Neuronal stem cell (in vitro differentiated cells): ENCODE data around the gene RPS6KA2.

Experiments used
- DNase-seq: peaks from one replicate; pipeline ENCODE4 v3.0.0-alpha.2; 2013; ENCODE audit warnings: low spot score
- H2AFZ ChIP-seq: one replicate; pipeline ENCODE4 v1.6.1; 2013; ENCODE audit warnings: mild to moderate bottlenecking, low read length, inconsistent platforms
- H2AK5ac ChIP-seq: 2 replicates; pipeline ENCODE4 v1.6.1; 2013; ENCODE audit warnings: low read depth, mild to moderate bottlenecking, inconsistent platforms, low read length, moderate library complexity, mixed read lengths
- H2BK120ac ChIP-seq: 2 replicates; pipeline ENCODE4 v1.6.1; 2013; ENCODE audit warnings: low read depth, mild to moderate bottlenecking, inconsistent platforms, low read length, moderate library complexity, mixed read lengths
- H2BK12ac ChIP-seq: one replicate; pipeline ENCODE4 v1.6.1; 2013; ENCODE audit warnings: low read length, inconsistent platforms
- H2BK15ac ChIP-seq: 2 replicates; pipeline ENCODE4 v1.6.1; 2013; ENCODE audit warnings: mild to moderate bottlenecking, low read length, inconsistent platforms, mixed read lengths
- H2BK5ac ChIP-seq: one replicate; pipeline ENCODE4 v1.6.1; 2013; ENCODE audit warnings: inconsistent platforms, mild to moderate bottlenecking, low read length, moderate library complexity
- H3K14ac ChIP-seq: one replicate; pipeline ENCODE4 v1.6.1; 2013; ENCODE audit warnings: low read length, inconsistent platforms
- H3K18ac ChIP-seq: 2 replicates; pipeline ENCODE4 v1.6.1; 2013; ENCODE audit warnings: low read length, inconsistent platforms
- H3K23ac ChIP-seq: 2 replicates; pipeline ENCODE4 v1.6.1; 2013; ENCODE audit warnings: low read depth, mild to moderate bottlenecking, mixed read lengths, low read length, inconsistent platforms; ENCODE audit not compliant: poor library complexity
- H3K27ac ChIP-seq: replicated peaks from 3 replicates; pipeline ENCODE4 v1.5.1; 2013; ENCODE audit warnings: low read length, inconsistent platforms
- H3K27me3 ChIP-seq, 3 experiments: 2 replicates each; pipeline ENCODE4 v1.6.1; 2013; ENCODE audit warnings: low read length in 3 of 3, mild to moderate bottlenecking in 2 of 3, inconsistent platforms in 1 of 3, low read depth in 1 of 3, mixed read lengths in 1 of 3, moderate library complexity in 1 of 3; ENCODE audit not compliant: control insufficient read depth in 3 of 3, insufficient read depth in 3 of 3
- H3K36me3 ChIP-seq, 2 donors: replicated peaks in 1 of 2; 2 replicates each; pipeline ENCODE4 v1.6.1; 2013; ENCODE audit warnings: low read length in 2 of 2; ENCODE audit not compliant: control insufficient read depth in 2 of 2, insufficient read depth in 2 of 2
- H3K4ac ChIP-seq: 2 replicates; pipeline ENCODE4 v1.6.1; 2013; ENCODE audit warnings: inconsistent platforms, mild to moderate bottlenecking, low read length, moderate library complexity
- H3K4me1 ChIP-seq, 2 donors: 1 replicate in 1 of 2; 2 replicates in 1 of 2; pipeline ENCODE4 v1.6.1; 2013; ENCODE audit warnings: low read length in 2 of 2, low read depth in 1 of 2; ENCODE audit not compliant: control insufficient read depth in 2 of 2, insufficient read depth in 1 of 2
- H3K4me2 ChIP-seq: one replicate; pipeline ENCODE4 v1.6.1; 2013; ENCODE audit warnings: mild to moderate bottlenecking, low read length, inconsistent platforms; ENCODE audit not compliant: insufficient read depth, poor library complexity, severe bottlenecking
- H3K4me3 ChIP-seq, 2 donors: 2 replicates each; pipeline ENCODE4 v1.5.1; 2013; ENCODE audit warnings: low read length in 2 of 2, mild to moderate bottlenecking in 2 of 2, inconsistent platforms in 1 of 2, moderate library complexity in 1 of 2
- H3K79me1 ChIP-seq: one replicate; pipeline ENCODE4 v1.6.1; 2013; ENCODE audit warnings: low read depth, mild to moderate bottlenecking, inconsistent platforms, low read length, moderate library complexity
- H3K9ac ChIP-seq: one replicate; pipeline ENCODE4 v1.6.1; 2013; ENCODE audit warnings: mild to moderate bottlenecking, low read depth, low read length, inconsistent platforms; ENCODE audit not compliant: poor library complexity
- H3K9me3 ChIP-seq, 2 donors: replicated peaks in 1 of 2; 2 replicates each; pipeline versions ENCODE3 to v1.6.1; 2013; ENCODE audit warnings: low read length in 2 of 2, mild to moderate bottlenecking in 2 of 2, inconsistent platforms in 1 of 2, low read depth in 1 of 2, mixed read lengths in 1 of 2, moderate library complexity in 1 of 2; ENCODE audit not compliant: control insufficient read depth in 2 of 2, insufficient read depth in 1 of 2
- H4K8ac ChIP-seq: one replicate; pipeline ENCODE4 v1.6.1; 2013; ENCODE audit warnings: low read depth, mild to moderate bottlenecking, inconsistent platforms, low read length, moderate library complexity
- H4K91ac ChIP-seq: one replicate; pipeline ENCODE4 v1.6.1; 2013; ENCODE audit warnings: low read length, low read depth, mild to moderate bottlenecking, inconsistent platforms; ENCODE audit not compliant: poor library complexity
- WGBS, 2 donors: extraction: QIAGEN DNeasy Blood & Tissue Kit; methylation state at CpG; one replicate each; pipeline ENCODE4 v1.1.7; 2013; ENCODE audit warnings: missing lambda C conversion rate in 2 of 2, mixed read lengths in 1 of 2; ENCODE audit not compliant: insufficient read length in 2 of 2, insufficient replicate concordance in 1 of 2; ENCODE audit errors: extremely low coverage in 2 of 2; 5-methylcytosine and 5-hydroxymethylcytosine counted together

RPS6KA2 gene

DNA sequence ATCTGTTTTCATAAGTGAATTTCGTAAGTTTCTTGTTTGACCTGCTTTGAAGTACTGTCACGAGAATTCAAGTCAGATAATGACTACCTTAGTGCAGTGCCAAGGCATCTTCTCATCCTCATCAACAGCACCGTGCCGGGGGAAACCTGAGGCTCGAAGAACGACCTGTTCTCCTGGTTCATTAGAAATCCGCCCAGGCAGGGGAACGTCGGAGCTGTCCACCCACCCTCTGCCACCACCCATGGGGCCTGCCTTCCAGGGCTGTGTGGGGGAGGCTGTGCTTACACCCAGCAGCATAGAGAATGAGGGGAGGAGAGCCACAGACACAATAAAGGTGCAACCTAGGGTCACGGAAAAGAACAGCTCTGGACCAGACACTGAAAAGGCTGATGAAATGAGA lies 142.2 kb downstream of the RPS6KA2 start:
- WGBS, 2 donors: no CpG with 5 or more reads among the region's 10 CpGs
- Histone ChIP-seq H3K36me3 (peaks cover 5 to 69% of the 10 kb centered on the region in 2 donors), H3K4me2 (no peak overlapping the region), H3K18ac (peak overlapping the region; percentile 32), H3K27me3 (no peaks in the 10 kb centered on the region), H3K4ac (no peak overlapping the region), H3K4me1 (peaks cover 17 to 18% of the 10 kb centered on the region in 2 donors), H3K79me1 (no peaks in the 10 kb centered on the region), H3K9ac (no peak overlapping the region), H3K9me3 (peaks cover 3 to 4% of the 10 kb centered on the region in 2 donors), H2BK120ac (no peak overlapping the region), H2BK5ac (no peak overlapping the region), H3K4me3 (no peak overlapping the region), H4K91ac (no peak overlapping the region), H3K23ac (no peak overlapping the region), H2BK15ac (no peak overlapping the region), H3K14ac (no peak overlapping the region), H3K27ac (no peak overlapping the region), H2AFZ (no peak overlapping the region), H2BK12ac (no peak overlapping the region), H4K8ac (no peak overlapping the region), H2AK5ac (no peak overlapping the region)
- DNase-seq: no peak

DNA sequence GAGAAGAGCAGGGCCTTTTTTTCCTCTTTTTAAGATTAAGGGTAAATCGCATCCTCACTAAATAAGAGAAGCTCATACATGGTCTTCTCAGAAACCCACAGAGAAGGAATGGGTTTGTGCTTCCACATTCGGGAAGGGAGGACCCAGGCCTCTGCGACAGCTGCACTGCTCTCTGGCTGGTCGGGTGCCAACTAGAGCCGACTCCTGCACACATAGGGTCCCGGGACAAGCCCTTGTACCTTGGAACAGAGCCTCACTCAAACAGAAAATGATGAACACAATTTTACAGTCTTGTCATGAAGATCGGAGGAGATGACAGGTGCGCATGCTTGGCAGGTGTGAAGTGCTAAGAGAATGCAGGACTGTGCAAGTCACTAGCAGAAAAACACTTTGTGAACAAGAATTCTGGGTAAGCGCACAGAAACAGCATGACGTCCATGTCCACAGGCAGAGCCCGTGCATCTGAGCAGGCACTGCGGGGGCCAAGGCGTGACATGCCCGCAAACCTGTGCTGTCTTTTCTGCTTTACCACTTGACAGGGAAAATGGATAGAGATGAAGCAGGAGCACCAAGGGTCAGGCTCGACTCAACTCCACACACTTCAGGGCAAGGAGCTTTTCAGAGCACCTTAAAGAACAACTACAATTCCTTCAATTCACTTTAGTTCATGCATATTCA lies 143.3 kb downstream of the RPS6KA2 start:
- H3K9ac ChIP-seq: no peak overlapping the region
- peaks cover 6 to 66% of the 10 kb centered on the region in 2 donors for H3K36me3 ChIP-seq
- no peak overlapping the region for H3K4me2 ChIP-seq
- H2BK15ac ChIP-seq: no peak overlapping the region
- no peak overlapping the region for H4K91ac ChIP-seq
- no peak overlapping the region for H3K4ac ChIP-seq
- WGBS, 2 donors: no CpG with 5 or more reads among the region's 15 CpGs
- no peak overlapping the region for H2AK5ac ChIP-seq
- H4K8ac ChIP-seq: no peak overlapping the region
- H3K23ac ChIP-seq: peak overlapping the region; percentile 32
- H3K4me3 ChIP-seq: no peak overlapping the region
- H3K79me1 ChIP-seq: no peaks in the 10 kb centered on the region
- H3K4me1 ChIP-seq: peaks cover 13 to 15% of the 10 kb centered on the region in 2 donors
- H2BK120ac ChIP-seq: no peak overlapping the region
- H2BK5ac ChIP-seq: no peak overlapping the region
- no peak overlapping the region for H3K27ac ChIP-seq
- no peaks in the 10 kb centered on the region for H3K27me3 ChIP-seq
- no peak overlapping the region for H3K18ac ChIP-seq
- H3K9me3 ChIP-seq: peaks cover 3 to 4% of the 10 kb centered on the region in 2 donors
- no peak overlapping the region for H3K14ac ChIP-seq
- no peak for DNase-seq
- H2BK12ac ChIP-seq: no peak overlapping the region
- H2AFZ ChIP-seq: no peak overlapping the region

GRCh38 chr6:166483026-166483425 lies 144.0 kb downstream of the RPS6KA2 start:
- Histone ChIP-seq H3K9me3 (peaks cover 3 to 4% of the 10 kb centered on the region in 2 donors), H3K36me3 (peaks cover 8 to 60% of the 10 kb centered on the region in 2 donors), H3K4me3 (no peak overlapping the region), H3K27ac (no peak overlapping the region), H2AK5ac (no peak overlapping the region), H4K8ac (no peak overlapping the region), H3K18ac (no peak overlapping the region), H2BK5ac (no peak overlapping the region), H4K91ac (no peak overlapping the region), H3K27me3 (no peaks in the 10 kb centered on the region), H3K4me1 (peaks cover 13 to 15% of the 10 kb centered on the region in 2 donors), H2BK15ac (no peak overlapping the region), H3K14ac (no peak overlapping the region), H2AFZ (no peak overlapping the region), H3K23ac (no peak overlapping the region), H2BK120ac (no peak overlapping the region), H3K4ac (no peak overlapping the region), H3K4me2 (no peak overlapping the region), H3K79me1 (no peaks in the 10 kb centered on the region), H2BK12ac (no peak overlapping the region), H3K9ac (no peak overlapping the region)
- no CpG with 5 or more reads among the region's 10 CpGs for WGBS, 2 donors
- no peak for DNase-seq

- no peak overlapping the region for H4K8ac ChIP-seq
- H3K27ac ChIP-seq: no peak overlapping the region
- H3K79me1 ChIP-seq: no peaks in the 10 kb centered on the region
- H3K4me2 ChIP-seq: no peak overlapping the region
- peak overlapping the region; percentile 30 for H3K9ac ChIP-seq
- peaks cover 0 to 2% of the 10 kb centered on the region in 2 donors for H3K9me3 ChIP-seq
- no CpG with 5 or more reads among the region's 28 CpGs for WGBS, 2 donors
- no peaks in the 10 kb centered on the region for H3K27me3 ChIP-seq
- no peak overlapping the region for H3K4me3 ChIP-seq
- H3K4me1 ChIP-seq: no peaks in the 10 kb centered on the region
- H3K36me3 ChIP-seq: peaks cover 5 to 26% of the 10 kb centered on the region in 2 donors
- H2BK5ac ChIP-seq: peak overlapping the region; percentile 43
- no peak overlapping the region for H2BK12ac ChIP-seq
- H3K18ac ChIP-seq: no peak overlapping the region
- H2AK5ac ChIP-seq: no peak overlapping the region
- no peak overlapping the region for H3K4ac ChIP-seq
- H2BK120ac ChIP-seq: no peak overlapping the region
- H3K23ac ChIP-seq: no peak overlapping the region
- H4K91ac ChIP-seq: no peak overlapping the region
- no peak for DNase-seq
- H3K14ac ChIP-seq: peak overlapping the region; percentile 47
- no peak overlapping the region for H2BK15ac ChIP-seq
- H2AFZ ChIP-seq: no peak overlapping the region
Measured at GRCh38 chr6:166478782-166479592, 148.1 kb downstream of the RPS6KA2 start.
